K562 (cell line): ENCODE data around the gene DAO. TPM values are rescaled to one million over a fixed set of nuclear protein-coding genes. Genes with fewer than 3 reads are reported as not detected.
A peak's percentile ranks its signal among the peaks of the same experiment; 100 is the strongest.

ENCODE experiments used
- CAMTA2 ChIP-seq: fragments of 250-450 bp; sonication (Bioruptor Pico); conservative IDR thresholded peaks from 2 replicates; pipeline ENCODE4 v1.5.1; 2022
- DPF2 ChIP-seq: fragments of 450-650 bp; IDR thresholded peaks from 2 replicates; pipeline ENCODE4 v1.6.1; 2016
- HMGXB4 ChIP-seq: sonication (generic); formaldehyde crosslinking; IDR thresholded peaks from 2 replicates; pipeline ENCODE4 v1.8.1; 2023; ENCODE audit warnings: mild to moderate bottlenecking, missing genetic modification reagents
- JUN ChIP-seq, 2 experiments: sonication (generic) in 1 of 2; formaldehyde crosslinking in 1 of 2; IDR thresholded peaks; 2 replicates each; pipeline versions ENCODE4 v1.6.1 to v1.8.0; 2012 to 2022; ENCODE audit warnings: borderline replicate concordance in 2 of 2, mild to moderate bottlenecking in 2 of 2, improper control_type of control experiment in 1 of 2, low read depth in 1 of 2, low read length in 1 of 2, missing genetic modification reagents in 1 of 2
- POLR2G ChIP-seq: fragments of 200-400 bp; formaldehyde crosslinking; IDR thresholded peaks from 2 replicates; pipeline ENCODE4 v1.6.1; 2017; ENCODE audit warnings: low read depth, mild to moderate bottlenecking, antibody characterized with exemption, low read length, moderate library complexity
- PURB ChIP-seq: sonication (generic); formaldehyde crosslinking; IDR thresholded peaks from 2 replicates; pipeline ENCODE4 v1.9.0; 2021; ENCODE audit warnings: low read depth, mild to moderate bottlenecking, missing genetic modification reagents
- RAD51 ChIP-seq: fragments of 450-650 bp; IDR thresholded peaks from 2 replicates; pipeline ENCODE4 v1.7.1; 2016; ENCODE audit warnings: low read depth, mild to moderate bottlenecking, borderline replicate concordance
- ZNF77 ChIP-seq: fragments of 250-450 bp; sonication (Bioruptor Pico); IDR thresholded peaks from 2 replicates; pipeline ENCODE4 v1.5.0; 2020
- polyA plus RNA-seq, 8 experiments: library from polyadenylated mRNA; depleted of rRNA in 4 of 8; stranded (reverse) in 5 of 8; unstranded in 3 of 8; fragments of >200 nt; fragmentation: Nextera tagmentation in 2 of 8; fragmentation: Illumina TruSeq in 1 of 8; extraction: Ambion mirVana in 2 of 8; extraction: Trizol in 1 of 8; gene quantifications; 2 replicates each; pipeline versions ENCODE4 v1.2.1 to v1.2.3, GENCODE V29; 2011 to 2014; ENCODE audit warnings: inconsistent platforms in 1 of 8, missing spikeins in 1 of 8
- total RNA-seq, 7 experiments: library from RNA; depleted of rRNA in 6 of 7; stranded (reverse); fragments of >200 nt in 6 of 7; fragmentation: Illumina TruSeq in 2 of 7; extraction: Trizol in 2 of 7; gene quantifications; 2 replicates each; pipeline versions ENCODE4 v1.2.1 to v1.2.3, GENCODE V29; 2011 to 2021; ENCODE audit warnings: low replicate concordance in 1 of 7
- TF ChIP-seq, protein P1 (sequence below): sonication (generic); formaldehyde crosslinking; IDR thresholded peaks from 2 replicates; pipeline ENCODE4 v1.8.0; 2022; ENCODE audit warnings: mild to moderate bottlenecking, missing genetic modification reagents
- TF ChIP-seq, protein P2 (sequence below), 2 experiments: fragments of 450-650 bp; IDR thresholded peaks; 2 replicates each; pipeline ENCODE4 v1.6.1; 2016
- TF ChIP-seq, protein P3 (sequence below): sonication (generic); formaldehyde crosslinking; IDR thresholded peaks from 2 replicates; pipeline ENCODE4 v1.8.0; 2023; ENCODE audit warnings: missing genetic modification reagents, mild to moderate bottlenecking, borderline replicate concordance

DAO gene
- total and polyA plus RNA-seq, 9 of the 15 experiments (the other 6 are each of a cell fraction or from before 2014, with no cell fraction given) = not detected

DNA sequence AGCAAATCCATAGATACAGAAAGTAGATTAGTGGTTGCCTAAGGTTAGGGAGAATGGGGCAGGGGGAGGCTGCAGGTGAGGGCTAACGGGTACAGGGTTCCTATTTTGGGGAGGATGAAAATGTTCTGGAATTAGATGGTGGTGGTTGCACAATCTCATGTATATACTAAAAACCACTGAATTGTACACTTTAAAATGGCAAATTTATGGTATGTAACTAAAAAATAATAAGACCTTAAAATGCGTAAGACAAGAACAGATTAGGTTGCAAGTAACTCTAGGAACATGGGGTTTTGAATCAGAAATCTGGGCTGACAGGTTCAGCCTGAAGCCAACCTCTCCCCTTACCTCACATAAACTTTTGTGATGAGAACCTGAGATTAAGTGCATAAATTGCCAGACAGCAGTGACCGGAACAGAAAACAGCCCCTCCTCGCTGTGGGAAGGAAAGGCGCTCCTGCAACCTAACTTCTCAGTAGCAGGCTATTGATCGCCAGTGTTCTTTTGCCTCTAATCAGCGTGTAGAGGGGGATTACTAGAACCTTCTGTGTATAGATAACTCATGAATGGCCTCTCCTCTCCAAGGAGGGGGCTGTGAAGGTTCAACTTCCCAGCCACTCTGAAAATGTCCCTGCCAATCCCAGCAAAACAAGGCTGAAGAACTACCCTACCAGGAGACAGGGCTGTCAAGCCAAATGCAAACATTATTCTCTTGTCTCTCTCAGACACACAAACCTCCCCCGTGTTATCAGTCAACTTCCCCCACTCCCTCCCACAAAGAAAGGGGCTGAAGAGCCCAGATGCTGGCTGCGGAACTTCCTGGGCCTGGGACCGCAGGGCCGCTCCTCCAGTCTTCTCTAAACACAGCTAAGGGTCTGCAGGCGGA lies 24.4 kb upstream of the DAO start (continued):
- TF ChIP-seq, protein P1, sequence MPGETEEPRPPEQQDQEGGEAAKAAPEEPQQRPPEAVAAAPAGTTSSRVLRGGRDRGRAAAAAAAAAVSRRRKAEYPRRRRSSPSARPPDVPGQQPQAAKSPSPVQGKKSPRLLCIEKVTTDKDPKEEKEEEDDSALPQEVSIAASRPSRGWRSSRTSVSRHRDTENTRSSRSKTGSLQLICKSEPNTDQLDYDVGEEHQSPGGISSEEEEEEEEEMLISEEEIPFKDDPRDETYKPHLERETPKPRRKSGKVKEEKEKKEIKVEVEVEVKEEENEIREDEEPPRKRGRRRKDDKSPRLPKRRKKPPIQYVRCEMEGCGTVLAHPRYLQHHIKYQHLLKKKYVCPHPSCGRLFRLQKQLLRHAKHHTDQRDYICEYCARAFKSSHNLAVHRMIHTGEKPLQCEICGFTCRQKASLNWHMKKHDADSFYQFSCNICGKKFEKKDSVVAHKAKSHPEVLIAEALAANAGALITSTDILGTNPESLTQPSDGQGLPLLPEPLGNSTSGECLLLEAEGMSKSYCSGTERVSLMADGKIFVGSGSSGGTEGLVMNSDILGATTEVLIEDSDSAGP (CRISPR knock-in tag) = no peak
- TF ChIP-seq POLR2G (no peak), RAD51 (peak; percentile 32; the same call in 1 of the 2 replicates), PURB (no peak), CAMTA2 (CRISPR knock-in tag) (no peak), JUN (IDR thresholded peaks at IDR 0.05; ENCODE audit: borderline replicate concordance, low read depth, low read length) (no peak), JUN (CRISPR knock-in tag; IDR thresholded peaks at IDR 0.05; ENCODE audit: borderline replicate concordance) (no peak), ZNF77 (no peak), DPF2 (peak; percentile 97), HMGXB4 (CRISPR knock-in tag) (no peak)
- TF ChIP-seq, protein P2, sequence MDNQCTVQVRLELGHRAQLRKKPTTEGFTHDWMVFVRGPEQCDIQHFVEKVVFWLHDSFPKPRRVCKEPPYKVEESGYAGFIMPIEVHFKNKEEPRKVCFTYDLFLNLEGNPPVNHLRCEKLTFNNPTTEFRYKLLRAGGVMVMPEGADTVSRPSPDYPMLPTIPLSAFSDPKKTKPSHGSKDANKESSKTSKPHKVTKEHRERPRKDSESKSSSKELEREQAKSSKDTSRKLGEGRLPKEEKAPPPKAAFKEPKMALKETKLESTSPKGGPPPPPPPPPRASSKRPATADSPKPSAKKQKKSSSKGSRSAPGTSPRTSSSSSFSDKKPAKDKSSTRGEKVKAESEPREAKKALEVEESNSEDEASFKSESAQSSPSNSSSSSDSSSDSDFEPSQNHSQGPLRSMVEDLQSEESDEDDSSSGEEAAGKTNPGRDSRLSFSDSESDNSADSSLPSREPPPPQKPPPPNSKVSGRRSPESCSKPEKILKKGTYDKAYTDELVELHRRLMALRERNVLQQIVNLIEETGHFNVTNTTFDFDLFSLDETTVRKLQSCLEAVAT (IDR thresholded peaks at IDR 0.05) = peak in 1 of 2 experiments; percentile 58; a peak in 2 of 4 replicates
- TF ChIP-seq, protein P3, sequence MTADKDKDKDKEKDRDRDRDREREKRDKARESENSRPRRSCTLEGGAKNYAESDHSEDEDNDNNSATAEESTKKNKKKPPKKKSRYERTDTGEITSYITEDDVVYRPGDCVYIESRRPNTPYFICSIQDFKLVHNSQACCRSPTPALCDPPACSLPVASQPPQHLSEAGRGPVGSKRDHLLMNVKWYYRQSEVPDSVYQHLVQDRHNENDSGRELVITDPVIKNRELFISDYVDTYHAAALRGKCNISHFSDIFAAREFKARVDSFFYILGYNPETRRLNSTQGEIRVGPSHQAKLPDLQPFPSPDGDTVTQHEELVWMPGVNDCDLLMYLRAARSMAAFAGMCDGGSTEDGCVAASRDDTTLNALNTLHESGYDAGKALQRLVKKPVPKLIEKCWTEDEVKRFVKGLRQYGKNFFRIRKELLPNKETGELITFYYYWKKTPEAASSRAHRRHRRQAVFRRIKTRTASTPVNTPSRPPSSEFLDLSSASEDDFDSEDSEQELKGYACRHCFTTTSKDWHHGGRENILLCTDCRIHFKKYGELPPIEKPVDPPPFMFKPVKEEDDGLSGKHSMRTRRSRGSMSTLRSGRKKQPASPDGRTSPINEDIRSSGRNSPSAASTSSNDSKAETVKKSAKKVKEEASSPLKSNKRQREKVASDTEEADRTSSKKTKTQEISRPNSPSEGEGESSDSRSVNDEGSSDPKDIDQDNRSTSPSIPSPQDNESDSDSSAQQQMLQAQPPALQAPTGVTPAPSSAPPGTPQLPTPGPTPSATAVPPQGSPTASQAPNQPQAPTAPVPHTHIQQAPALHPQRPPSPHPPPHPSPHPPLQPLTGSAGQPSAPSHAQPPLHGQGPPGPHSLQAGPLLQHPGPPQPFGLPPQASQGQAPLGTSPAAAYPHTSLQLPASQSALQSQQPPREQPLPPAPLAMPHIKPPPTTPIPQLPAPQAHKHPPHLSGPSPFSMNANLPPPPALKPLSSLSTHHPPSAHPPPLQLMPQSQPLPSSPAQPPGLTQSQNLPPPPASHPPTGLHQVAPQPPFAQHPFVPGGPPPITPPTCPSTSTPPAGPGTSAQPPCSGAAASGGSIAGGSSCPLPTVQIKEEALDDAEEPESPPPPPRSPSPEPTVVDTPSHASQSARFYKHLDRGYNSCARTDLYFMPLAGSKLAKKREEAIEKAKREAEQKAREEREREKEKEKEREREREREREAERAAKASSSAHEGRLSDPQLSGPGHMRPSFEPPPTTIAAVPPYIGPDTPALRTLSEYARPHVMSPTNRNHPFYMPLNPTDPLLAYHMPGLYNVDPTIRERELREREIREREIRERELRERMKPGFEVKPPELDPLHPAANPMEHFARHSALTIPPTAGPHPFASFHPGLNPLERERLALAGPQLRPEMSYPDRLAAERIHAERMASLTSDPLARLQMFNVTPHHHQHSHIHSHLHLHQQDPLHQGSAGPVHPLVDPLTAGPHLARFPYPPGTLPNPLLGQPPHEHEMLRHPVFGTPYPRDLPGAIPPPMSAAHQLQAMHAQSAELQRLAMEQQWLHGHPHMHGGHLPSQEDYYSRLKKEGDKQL = no peak
